WERI-Rb-1 (cell line): ENCODE data around the gene OSCAR.
"Not testable (repeated sequence)": the region's sequence is repeated elsewhere in the genome, so short reads cannot be mapped to it uniquely, and the experiment has no call there.

ENCODE experiments used
- DNase-seq: peaks from one replicate; pipeline ENCODE4 v3.0.0-alpha.2; 2020
- H3K27ac ChIP-seq: fragments of 250-450 bp; sonication (Bioruptor Pico); 2 replicates; pipeline ENCODE4 v1.5.1; 2020; ENCODE audit warnings: mild to moderate bottlenecking, moderate library complexity
- H3K27me3 ChIP-seq: fragments of 250-450 bp; sonication (Bioruptor Pico); 2 replicates; pipeline ENCODE4 v1.5.1; 2021; ENCODE audit warnings: mild to moderate bottlenecking, low read depth, moderate library complexity; ENCODE audit not compliant: insufficient read depth, severe bottlenecking
- H3K36me3 ChIP-seq: fragments of 250-450 bp; sonication (Bioruptor Pico); 2 replicates; pipeline ENCODE4 v1.5.1; 2020; ENCODE audit warnings: mild to moderate bottlenecking, moderate library complexity
- H3K4me3 ChIP-seq: 2 replicates; pipeline ENCODE4 v1.5.1; 2011; ENCODE audit warnings: low read depth, mild to moderate bottlenecking, control low read depth, low read length
- H3K9me3 ChIP-seq: fragments of 250-450 bp; sonication (Bioruptor Pico); 2 replicates; pipeline ENCODE4 v1.5.1; 2021; ENCODE audit warnings: mild to moderate bottlenecking, moderate library complexity; ENCODE audit not compliant: severe bottlenecking
- TF ChIP-seq, protein P1 (sequence below): IDR thresholded peaks from 2 replicates; pipeline ENCODE4 v1.5.1; 2011; ENCODE audit warnings: low read depth, mild to moderate bottlenecking, control low read depth, inconsistent platforms, low read length

Gene OSCAR

DNA sequence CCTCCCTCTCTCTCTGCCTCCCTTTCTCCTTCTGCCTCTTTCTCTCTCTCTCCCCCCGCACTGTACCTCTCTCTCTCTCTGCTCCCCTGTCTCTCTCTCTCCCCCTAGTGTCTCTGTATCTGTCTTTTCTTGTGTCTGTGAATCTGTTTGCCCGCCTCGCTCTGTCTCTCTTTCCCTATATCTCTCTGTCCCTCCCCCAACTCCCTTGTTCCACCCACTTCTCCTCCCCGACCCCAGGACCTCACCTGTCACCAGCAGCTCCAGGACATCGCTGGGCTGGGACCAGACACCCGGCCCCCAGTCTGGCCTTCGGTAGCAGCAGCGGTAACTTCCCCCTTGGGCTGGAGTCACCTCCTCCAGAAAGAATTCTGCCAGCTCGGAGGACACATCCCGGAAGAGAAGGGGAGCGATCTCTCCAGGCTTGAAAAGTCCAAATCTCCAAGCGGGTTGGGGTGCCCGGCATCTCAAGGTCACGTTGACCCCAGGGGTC, 3.9 kb downstream of the OSCAR start:
- H3K4me3 ChIP-seq, result no peak overlapping the region; the same call in 1 of the 2 replicates
- H3K27me3 ChIP-seq, result peaks cover 47% of the 10 kb centered on the region
- TF ChIP-seq, protein P1, sequence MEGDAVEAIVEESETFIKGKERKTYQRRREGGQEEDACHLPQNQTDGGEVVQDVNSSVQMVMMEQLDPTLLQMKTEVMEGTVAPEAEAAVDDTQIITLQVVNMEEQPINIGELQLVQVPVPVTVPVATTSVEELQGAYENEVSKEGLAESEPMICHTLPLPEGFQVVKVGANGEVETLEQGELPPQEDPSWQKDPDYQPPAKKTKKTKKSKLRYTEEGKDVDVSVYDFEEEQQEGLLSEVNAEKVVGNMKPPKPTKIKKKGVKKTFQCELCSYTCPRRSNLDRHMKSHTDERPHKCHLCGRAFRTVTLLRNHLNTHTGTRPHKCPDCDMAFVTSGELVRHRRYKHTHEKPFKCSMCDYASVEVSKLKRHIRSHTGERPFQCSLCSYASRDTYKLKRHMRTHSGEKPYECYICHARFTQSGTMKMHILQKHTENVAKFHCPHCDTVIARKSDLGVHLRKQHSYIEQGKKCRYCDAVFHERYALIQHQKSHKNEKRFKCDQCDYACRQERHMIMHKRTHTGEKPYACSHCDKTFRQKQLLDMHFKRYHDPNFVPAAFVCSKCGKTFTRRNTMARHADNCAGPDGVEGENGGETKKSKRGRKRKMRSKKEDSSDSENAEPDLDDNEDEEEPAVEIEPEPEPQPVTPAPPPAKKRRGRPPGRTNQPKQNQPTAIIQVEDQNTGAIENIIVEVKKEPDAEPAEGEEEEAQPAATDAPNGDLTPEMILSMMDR, result no peak
- peaks cover 3% of the 10 kb centered on the region for H3K9me3 ChIP-seq
- no peak for DNase-seq
- no peaks in the 10 kb centered on the region for H3K36me3 ChIP-seq
- no peak overlapping the region for H3K27ac ChIP-seq

DNA sequence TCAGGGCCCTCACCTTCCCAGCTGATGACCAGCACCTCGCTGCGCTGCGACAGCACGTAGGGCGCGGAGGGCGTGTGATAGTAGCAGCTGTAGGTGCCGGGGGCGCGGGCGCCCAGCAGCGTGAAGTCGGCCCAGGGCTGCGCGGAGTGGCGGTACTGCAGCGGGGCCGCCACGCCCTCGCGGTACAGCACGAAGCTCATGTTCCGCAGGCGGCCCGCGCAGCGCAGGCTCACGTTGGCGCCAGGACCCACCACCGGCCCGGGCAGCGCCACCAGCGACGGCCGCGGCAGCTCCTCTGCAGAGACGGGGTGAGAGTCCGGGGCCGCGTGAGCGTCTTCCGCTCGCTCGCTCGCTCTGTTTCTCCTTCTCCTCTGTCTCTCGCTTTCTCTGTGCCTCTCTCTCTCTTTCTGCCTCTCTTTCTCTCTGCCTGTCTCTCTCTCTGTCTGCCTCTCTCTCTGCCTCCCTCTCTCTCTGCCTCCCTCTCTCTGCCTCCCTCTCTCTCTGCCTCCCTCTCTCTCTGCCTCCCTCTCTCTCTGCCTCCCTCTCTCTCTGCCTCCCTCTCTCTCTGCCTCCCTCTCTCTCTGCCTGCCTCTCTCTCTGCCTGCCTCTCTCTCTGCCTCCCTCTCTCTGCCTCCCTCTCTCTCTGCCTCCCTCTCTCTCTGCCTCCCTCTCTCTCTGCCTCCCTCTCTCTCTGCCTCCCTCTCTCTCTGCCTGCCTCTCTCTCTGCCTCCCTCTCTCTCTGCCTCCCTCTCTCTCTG, 4.6 kb downstream of the OSCAR start:
- Histone ChIP-seq H3K4me3 (peak overlapping the region; percentile 12; the same call in 1 of the 2 replicates), H3K27me3 (peaks cover 49% of the 10 kb centered on the region)
- not testable (repeated sequence) for H3K36me3 ChIP-seq, H3K27ac ChIP-seq, H3K9me3 ChIP-seq
- DNase-seq, result peak; percentile 34

DNA sequence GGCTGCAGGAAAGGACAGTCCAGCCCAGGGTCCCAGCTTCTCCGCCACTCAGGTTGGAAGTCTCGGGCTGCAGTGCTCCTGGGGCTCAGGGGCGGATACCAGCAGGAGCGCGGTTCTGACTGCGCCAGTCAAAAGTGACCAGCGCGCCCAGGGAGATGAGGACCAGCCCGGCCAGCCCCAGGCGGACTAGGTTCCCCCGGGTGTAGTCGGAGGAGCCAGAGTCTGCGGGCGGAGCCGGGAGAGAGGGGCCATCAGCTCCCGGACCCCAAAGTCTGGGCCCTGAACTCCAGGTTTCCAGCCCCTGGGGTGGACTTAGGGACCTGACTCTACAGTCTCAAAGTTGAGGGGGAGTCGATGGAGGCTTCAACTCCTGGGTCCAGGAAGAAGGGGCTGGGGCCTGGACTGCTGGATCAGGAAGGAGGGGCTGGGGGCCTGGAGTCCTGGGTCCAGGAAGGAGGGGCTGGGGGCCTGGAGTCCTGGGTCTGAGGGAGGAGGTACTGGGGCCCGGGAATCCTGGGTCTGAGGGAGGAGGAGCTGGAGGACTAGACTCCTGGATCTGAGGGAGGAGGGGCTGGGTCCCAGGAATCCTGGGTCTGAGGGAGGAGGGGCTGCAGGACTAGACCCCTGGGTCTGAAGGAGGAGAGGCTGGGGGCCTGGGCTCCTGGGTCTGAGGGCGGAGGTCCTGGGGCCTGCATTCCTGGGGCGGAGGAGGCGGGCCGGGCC, 5.3 kb downstream of the OSCAR start:
- Histone ChIP-seq H3K36me3 (no peaks in the 10 kb centered on the region), H3K27ac (no peak overlapping the region), H3K9me3 (peaks cover 3% of the 10 kb centered on the region), H3K27me3 (peaks cover 52% of the 10 kb centered on the region), H3K4me3 (peak overlapping the region; percentile 12; the same call in 1 of the 2 replicates)
- no peak for DNase-seq
- TF ChIP-seq, protein P1, result no peak

DNA sequence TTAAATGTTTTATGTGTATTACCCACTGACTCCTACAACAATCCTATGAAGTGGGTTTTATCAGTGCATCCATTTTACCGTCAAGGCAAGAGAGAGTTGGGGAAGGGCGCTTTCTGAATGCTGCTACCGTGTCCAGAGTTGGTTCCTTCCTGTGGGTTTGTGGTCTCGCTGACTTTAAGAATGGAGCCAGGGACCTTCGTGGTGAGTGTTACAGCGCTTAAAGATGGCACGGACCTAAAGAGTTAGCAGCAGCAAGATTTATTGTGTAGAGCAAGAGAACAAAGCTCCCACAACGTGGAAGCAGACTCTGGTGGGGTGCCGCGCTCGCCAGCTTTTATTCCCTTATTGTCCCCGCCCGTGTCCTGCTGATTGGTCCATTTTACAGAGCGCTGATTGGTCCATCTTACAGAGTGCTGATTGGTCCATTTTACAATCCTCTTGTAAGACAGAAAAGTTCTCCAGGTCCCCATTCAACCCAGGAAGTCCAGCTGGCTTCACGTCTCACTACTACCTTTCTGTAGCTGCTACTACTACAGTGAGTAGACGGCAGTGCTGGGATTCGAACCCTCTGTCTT, 6.1 kb downstream of the OSCAR start:
- TF ChIP-seq, protein P1, result no peak
- Histone ChIP-seq H3K4me3 (no peak overlapping the region), H3K9me3 (peaks cover 3% of the 10 kb centered on the region), H3K36me3 (no peaks in the 10 kb centered on the region), H3K27me3 (peaks cover 53% of the 10 kb centered on the region), H3K27ac (no peak overlapping the region)
- DNase-seq, result no peak

DNA sequence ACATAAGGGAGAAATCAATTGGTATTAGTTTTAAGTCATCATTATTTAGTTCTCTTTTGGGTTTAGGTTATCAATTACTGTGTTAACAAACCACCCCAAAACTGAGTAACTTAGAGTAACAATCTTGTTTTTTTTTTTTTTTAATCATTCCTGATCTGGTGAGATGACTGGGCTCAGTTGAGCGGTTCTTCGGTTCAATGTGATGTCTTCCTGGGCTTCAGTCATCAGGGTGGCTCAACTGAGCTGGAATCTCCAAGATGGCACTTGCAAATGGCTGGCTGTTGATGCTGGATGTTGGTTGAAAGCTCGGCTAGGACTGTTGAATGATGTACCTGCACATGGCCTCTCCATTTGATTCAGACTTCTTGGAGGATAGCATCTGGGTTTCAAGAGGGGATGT, 16.2 kb downstream of the OSCAR start:
- Histone ChIP-seq H3K9me3 (peaks cover 15% of the 10 kb centered on the region), H3K27ac (no peak overlapping the region), H3K36me3 (no peaks in the 10 kb centered on the region), H3K4me3 (no peak overlapping the region), H3K27me3 (peaks cover 61% of the 10 kb centered on the region)
- TF ChIP-seq, protein P1, result no peak
- DNase-seq, result no peak

DNA sequence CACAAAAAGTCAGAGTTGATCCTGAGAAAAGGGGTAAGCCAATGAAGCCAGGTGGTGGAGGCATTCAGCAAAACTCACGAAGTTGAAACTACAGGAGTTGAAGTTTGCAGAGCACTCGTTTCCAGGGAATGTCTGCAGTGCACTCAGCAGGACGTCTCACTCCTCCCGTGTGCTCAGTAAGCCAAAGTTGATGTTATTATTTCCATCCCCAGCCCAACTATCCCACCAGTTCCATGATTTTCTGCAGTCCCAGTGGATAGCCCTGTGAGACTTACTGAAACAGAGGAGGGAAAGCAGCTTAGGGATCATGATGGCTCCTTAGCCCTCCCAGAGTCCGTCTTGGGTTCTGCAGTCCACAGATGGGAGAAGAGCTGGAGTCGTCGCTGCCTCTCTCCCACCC, 19.6 kb downstream of the OSCAR start, which contains the start of gene TARM1:
Gene TARM1, minus strand, starts transcription at position 334 of the 400 bp plus-strand sequence. Its CDS starts 25 bp downstream, at position 309.
- Histone ChIP-seq H3K4me3 (no peak within 1 kb of the TSS), H3K36me3 (no peaks in the 10 kb centered on the region), H3K27me3 (peaks cover 61% of the 10 kb centered on the region), H3K9me3 (peaks cover 15% of the 10 kb centered on the region), H3K27ac (no peak within 1 kb of the TSS)
- DNase-seq, result no peak
- TF ChIP-seq, protein P1, result no peak
